Activated naive CD4-positive, alpha-beta T cell treated with anti-CD3 and anti-CD28 coated beads for 36 hours (primary cell): ENCODE results near the gene NPAP1. TPM values are rescaled to one million over a fixed set of nuclear protein-coding genes. Genes with fewer than 3 reads are reported as not detected.
"Not testable (repeated sequence)": the region's sequence is repeated elsewhere in the genome, so short reads cannot be mapped to it uniquely, and the experiment has no call there.

Experiments
- CTCF ChIA-PET: fragments of 350-600 bp; sonication (Branson Sonifier 250); formaldehyde crosslinking; loops from one replicate; lab custom pipeline; 2021; ENCODE audit warnings: antibody characterized with exemption; lab: Charles Lee
- DNase-seq: peaks from one replicate; pipeline ENCODE4 v3.0.0-alpha.2; 2020
- H3K27ac Mint-ChIP-seq: one replicate; pipeline ENCODE4 v1.8.0; 2021; ENCODE audit warnings: mild to moderate bottlenecking, mixed read lengths
- H3K27me3 Mint-ChIP-seq: one replicate; pipeline ENCODE4 v1.8.0; 2021; ENCODE audit warnings: low read depth, mixed read lengths
- H3K36me3 Mint-ChIP-seq: one replicate; pipeline ENCODE4 v1.8.0; 2021; ENCODE audit warnings: low read depth, mixed read lengths
- H3K4me1 Mint-ChIP-seq: one replicate; pipeline ENCODE4 v1.8.0; 2021; ENCODE audit warnings: low read depth, mixed read lengths
- H3K4me3 Mint-ChIP-seq: one replicate; pipeline ENCODE4 v1.8.0; 2021; ENCODE audit warnings: mild to moderate bottlenecking, moderate library complexity, mixed read lengths
- H3K9me3 Mint-ChIP-seq: one replicate; pipeline ENCODE4 v1.8.0; 2021; ENCODE audit warnings: mixed read lengths
- intact Hi-C: fragments of 100-400 bp; cut with micrococcal nuclease; formaldehyde crosslinking; loops from one replicate; pipeline ENCODE4 v1.15.1; 2023
- total RNA-seq, 2 experiments: library from RNA; stranded (reverse); gene quantifications; one replicate each; pipeline ENCODE4 v1.2.3, GENCODE V29; 2021

Gene NPAP1
- total RNA-seq = not detected

- no peak within 1 kb of the TSS for H3K27ac Mint-ChIP-seq
- no peaks in the 10 kb centered on the region for H3K4me1 Mint-ChIP-seq
- no peak for DNase-seq
- intact Hi-C loops = no loop called here
- peaks cover 2% of the 10 kb centered on the region for H3K36me3 Mint-ChIP-seq
- H3K4me3 Mint-ChIP-seq = no peak within 1 kb of the TSS
- CTCF ChIA-PET = no interaction called here
- H3K9me3 Mint-ChIP-seq = peaks cover 11% of the 10 kb centered on the region
- no peaks in the 10 kb centered on the region for H3K27me3 Mint-ChIP-seq
These were observed at the start of gene NPAP1 for GRCh38 chr15:24675332-24676144. Gene NPAP1, plus strand, starts transcription at chr15:24675775. Its CDS starts 93 bp downstream, at chr15:24675868.

- Mint-ChIP-seq H3K9me3 (peaks cover 18% of the 10 kb centered on the region), H3K27me3 (no peaks in the 10 kb centered on the region), H3K4me3 (no peak overlapping the region), H3K27ac (no peak overlapping the region), H3K36me3 (no peaks in the 10 kb centered on the region), H3K4me1 (no peaks in the 10 kb centered on the region)
- no peak for DNase-seq
- CTCF ChIA-PET = no interaction called here
- intact Hi-C loops = no loop called here
These were observed 48.1 kb upstream of the NPAP1 start for GRCh38 chr15:24627443-24627842.

GRCh38 chr15:24633082-24633481 lies 42.5 kb upstream of the NPAP1 start:
- no peak for DNase-seq
- Mint-ChIP-seq H3K9me3 (peaks cover 30% of the 10 kb centered on the region), H3K27ac (no peak overlapping the region), H3K4me1 (no peaks in the 10 kb centered on the region), H3K36me3 (no peaks in the 10 kb centered on the region), H3K4me3 (no peak overlapping the region), H3K27me3 (no peaks in the 10 kb centered on the region)
- intact Hi-C loops = no loop called here
- CTCF ChIA-PET = no interaction called here

- H3K4me3 Mint-ChIP-seq, DNase-seq, H3K27ac Mint-ChIP-seq, H3K27me3 Mint-ChIP-seq, intact Hi-C loops, H3K36me3 Mint-ChIP-seq, CTCF ChIA-PET, H3K4me1 Mint-ChIP-seq: not testable (repeated sequence)
- H3K9me3 Mint-ChIP-seq = peaks cover 21% of the 10 kb centered on the region
These were observed 36.2 kb upstream of the NPAP1 start for GRCh38 chr15:24639412-24639811.

GRCh38 chr15:24645627-24646026 lies 29.9 kb upstream of the NPAP1 start:
- H3K27ac Mint-ChIP-seq = no peak overlapping the region
- CTCF ChIA-PET = no interaction called here
- peaks cover 8% of the 10 kb centered on the region for H3K9me3 Mint-ChIP-seq
- intact Hi-C loops = no loop called here
- no peaks in the 10 kb centered on the region for H3K27me3 Mint-ChIP-seq
- DNase-seq = no peak
- no peak overlapping the region for H3K4me3 Mint-ChIP-seq
- peaks cover 1% of the 10 kb centered on the region for H3K36me3 Mint-ChIP-seq
- no peaks in the 10 kb centered on the region for H3K4me1 Mint-ChIP-seq

- Mint-ChIP-seq H3K4me3 (no peak overlapping the region), H3K4me1 (no peaks in the 10 kb centered on the region), H3K27ac (no peak overlapping the region), H3K27me3 (no peaks in the 10 kb centered on the region), H3K9me3 (peaks cover 8% of the 10 kb centered on the region), H3K36me3 (no peaks in the 10 kb centered on the region)
- DNase-seq = no peak
- CTCF ChIA-PET = no interaction called here
- intact Hi-C loops = no loop called here
These were observed 16.0 kb upstream of the NPAP1 start for GRCh38 chr15:24659622-24660021.

- Mint-ChIP-seq H3K27ac (no peak overlapping the region), H3K27me3 (no peaks in the 10 kb centered on the region), H3K9me3 (peaks cover 12% of the 10 kb centered on the region), H3K4me3 (no peak overlapping the region), H3K36me3 (no peaks in the 10 kb centered on the region), H3K4me1 (no peaks in the 10 kb centered on the region)
- CTCF ChIA-PET = no interaction called here
- intact Hi-C loops = no loop called here
- DNase-seq = no peak
These were observed 12.6 kb upstream of the NPAP1 start for GRCh38 chr15:24662991-24663390.

- Mint-ChIP-seq H3K4me1 (no peaks in the 10 kb centered on the region), H3K36me3 (peaks cover 2% of the 10 kb centered on the region), H3K4me3 (no peak overlapping the region), H3K27me3 (no peaks in the 10 kb centered on the region), H3K27ac (no peak overlapping the region), H3K9me3 (peaks cover 9% of the 10 kb centered on the region)
- intact Hi-C loops = no loop called here
- DNase-seq = no peak
- CTCF ChIA-PET = no interaction called here
These were observed 856 bp downstream of the NPAP1 start for GRCh38 chr15:24676431-24676830.

GRCh38 chr15:24678485-24678884 lies 2.9 kb downstream of the NPAP1 start:
- Mint-ChIP-seq H3K4me1 (no peaks in the 10 kb centered on the region), H3K9me3 (peaks cover 9% of the 10 kb centered on the region), H3K4me3 (no peak overlapping the region), H3K27ac (no peak overlapping the region), H3K36me3 (peaks cover 2% of the 10 kb centered on the region), H3K27me3 (no peaks in the 10 kb centered on the region)
- DNase-seq = no peak
- CTCF ChIA-PET = no interaction called here
- intact Hi-C loops = no loop called here

- peaks cover 6% of the 10 kb centered on the region for H3K9me3 Mint-ChIP-seq
- no peak overlapping the region for H3K27ac Mint-ChIP-seq
- CTCF ChIA-PET = no interaction called here
- peaks cover under 1% of the 10 kb centered on the region for H3K36me3 Mint-ChIP-seq
- H3K27me3 Mint-ChIP-seq = no peaks in the 10 kb centered on the region
- intact Hi-C loops = no loop called here
- DNase-seq = no peak
- no peak overlapping the region for H3K4me3 Mint-ChIP-seq
- no peaks in the 10 kb centered on the region for H3K4me1 Mint-ChIP-seq
These were observed 6.4 kb downstream of the NPAP1 start for GRCh38 chr15:24682002-24682401.

- H3K4me3 Mint-ChIP-seq, DNase-seq, H3K4me1 Mint-ChIP-seq, H3K36me3 Mint-ChIP-seq, H3K27me3 Mint-ChIP-seq, CTCF ChIA-PET, H3K27ac Mint-ChIP-seq, intact Hi-C loops, H3K9me3 Mint-ChIP-seq: not testable (repeated sequence)
These were observed 7.3 kb downstream of the NPAP1 start for GRCh38 chr15:24682905-24683304.

- Mint-ChIP-seq H3K9me3 (peaks cover 1% of the 10 kb centered on the region), H3K4me3 (no peak overlapping the region), H3K27me3 (no peaks in the 10 kb centered on the region), H3K27ac (no peak overlapping the region), H3K36me3 (no peaks in the 10 kb centered on the region), H3K4me1 (no peaks in the 10 kb centered on the region)
- intact Hi-C loops = no loop called here
- no peak for DNase-seq
- CTCF ChIA-PET = no interaction called here
These were observed 8.2 kb downstream of the NPAP1 start for GRCh38 chr15:24683736-24684135.

- no peak overlapping the region for H3K4me3 Mint-ChIP-seq
- H3K27me3 Mint-ChIP-seq = no peaks in the 10 kb centered on the region
- no peak overlapping the region for H3K27ac Mint-ChIP-seq
- intact Hi-C loops = no loop called here
- peaks cover 1% of the 10 kb centered on the region for H3K9me3 Mint-ChIP-seq
- no peaks in the 10 kb centered on the region for H3K36me3 Mint-ChIP-seq
- no peak for DNase-seq
- no peaks in the 10 kb centered on the region for H3K4me1 Mint-ChIP-seq
- CTCF ChIA-PET = no interaction called here
These were observed 8.7 kb downstream of the NPAP1 start for GRCh38 chr15:24684313-24684712.
